Bone marrow (tissue), 2 donors: ENCODE measurements around the gene CYCS.
A peak's percentile ranks its signal among the peaks of the same experiment; 100 is the strongest.

Source experiments
- DNase-seq, 2 donors: peaks; one replicate each; lab custom pipeline; 2025; lab: John Stamatoyannopoulos, UW

Gene CYCS

DNA sequence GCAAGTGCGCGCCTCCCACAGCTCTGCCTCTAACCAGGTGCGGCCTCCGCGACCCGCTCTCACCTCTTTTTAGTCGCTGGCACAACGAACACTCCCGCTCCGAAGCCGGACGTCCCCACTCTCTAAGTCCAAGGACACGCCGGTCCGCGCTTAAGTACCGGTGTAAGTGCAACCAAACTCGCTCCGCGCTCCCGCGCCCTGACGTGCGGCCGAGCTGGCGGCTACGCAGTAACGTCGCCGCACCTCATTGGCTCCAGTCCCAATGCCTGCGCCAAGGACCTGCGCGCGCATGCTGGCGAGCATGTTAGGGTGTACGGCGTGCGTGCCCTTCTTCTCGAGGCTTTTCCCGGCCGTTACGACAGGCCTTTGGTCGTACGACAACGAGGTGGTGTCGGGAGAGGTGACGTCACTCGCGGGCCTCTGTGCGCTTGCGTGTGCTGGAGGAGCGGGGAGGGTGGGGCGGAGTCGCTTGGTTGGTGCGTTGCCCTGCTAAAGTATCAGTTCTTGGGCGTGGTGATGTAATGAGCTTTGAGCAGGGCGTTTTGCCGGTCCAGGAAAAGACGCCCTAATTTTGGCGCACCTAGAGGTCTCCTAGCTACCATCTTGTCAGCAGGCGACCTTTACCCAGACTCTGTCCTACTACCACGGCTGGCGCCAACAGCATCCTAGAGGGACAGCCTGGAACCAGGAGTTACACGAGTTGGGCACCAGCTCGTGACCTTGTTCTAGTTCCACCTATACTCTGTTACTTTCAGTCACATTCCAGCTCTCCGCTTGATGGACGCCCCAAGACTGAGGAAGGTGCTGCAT is at the start of gene CYCS:
Gene CYCS (minus strand): TSS at position 124 of the 810 bp plus-strand sequence. CDS start 1,141 bp downstream, outside the sequence.
- peak; percentile 94 to 98 for DNase-seq

DNA sequence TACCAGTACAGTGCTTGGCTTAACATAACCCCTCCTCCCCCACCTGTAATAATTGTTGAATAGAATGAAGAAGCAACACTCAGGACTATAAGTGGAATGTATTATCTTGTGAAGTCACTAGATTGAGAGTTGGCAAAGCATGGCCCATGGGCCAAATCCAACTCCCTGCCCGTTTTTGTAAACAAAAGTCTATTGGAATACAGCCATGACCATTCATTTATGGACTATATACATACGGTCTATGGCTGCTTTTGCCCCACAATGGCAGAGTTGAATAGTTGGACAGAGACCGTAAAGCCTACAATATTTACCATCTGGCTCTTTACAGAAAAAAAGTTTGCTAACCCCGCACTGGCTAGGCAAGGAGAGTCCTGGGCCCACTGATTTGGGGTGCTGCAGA is 48.1 kb upstream of the CYCS start:
- DNase-seq = no peak

DNA sequence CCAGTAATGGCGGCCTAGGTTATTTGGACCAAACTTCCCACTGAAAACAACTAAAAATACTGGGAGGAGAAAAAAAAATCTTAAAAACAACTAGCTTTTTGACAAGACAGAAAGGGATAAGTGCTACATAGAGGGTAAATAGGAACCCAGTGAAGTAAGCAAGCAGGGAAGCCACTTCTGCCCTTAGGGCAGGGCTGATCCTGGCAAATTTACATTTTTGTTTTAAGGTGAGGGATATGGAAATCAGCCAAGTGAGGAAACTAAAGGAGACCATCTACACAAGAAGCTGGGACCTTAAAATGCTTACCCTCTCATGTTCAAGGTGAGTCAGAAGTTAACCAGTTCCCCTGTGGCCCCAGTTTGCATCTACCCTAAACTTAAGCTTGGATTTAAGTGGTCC is 46.5 kb upstream of the CYCS start:
- DNase-seq = no peak

DNA sequence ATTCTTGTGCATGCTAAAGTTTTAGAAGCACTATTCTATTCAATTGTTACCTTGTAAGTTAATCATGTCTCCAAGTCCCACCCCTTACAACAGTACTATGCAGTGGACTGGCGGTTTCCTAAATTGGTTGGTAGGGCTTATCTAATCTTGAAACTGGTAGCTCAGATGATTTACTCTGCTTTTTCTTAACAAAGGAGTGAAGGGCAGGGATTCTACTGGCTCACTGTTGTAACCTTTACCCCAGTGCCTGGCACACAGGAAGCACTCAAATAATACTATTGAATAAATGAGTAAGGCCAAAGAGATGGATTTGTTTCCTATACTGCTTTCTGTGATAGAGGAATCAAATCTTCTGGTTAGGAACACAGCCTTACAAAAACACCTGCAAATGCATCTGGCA is 46.0 kb upstream of the CYCS start:
- no peak for DNase-seq

DNA sequence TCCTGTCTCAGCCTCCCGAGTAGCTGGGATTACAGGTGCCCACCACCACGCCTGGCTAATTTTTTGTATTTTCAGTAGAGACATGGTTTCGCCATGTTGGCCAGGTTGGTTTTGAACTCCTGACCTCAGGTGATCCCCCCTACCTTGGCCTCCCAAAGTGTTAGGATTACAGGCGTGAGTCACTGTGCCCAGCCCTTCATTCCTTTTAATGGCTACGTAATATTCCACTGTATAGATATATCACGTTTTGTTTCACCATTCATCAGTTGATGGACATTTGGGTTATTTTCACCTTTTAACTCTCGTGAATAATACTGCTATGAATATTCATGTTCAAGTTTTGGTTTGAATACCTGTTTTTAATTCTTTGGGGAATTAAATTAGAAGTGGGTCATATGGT is 44.6 kb upstream of the CYCS start:
- no peak for DNase-seq

DNA sequence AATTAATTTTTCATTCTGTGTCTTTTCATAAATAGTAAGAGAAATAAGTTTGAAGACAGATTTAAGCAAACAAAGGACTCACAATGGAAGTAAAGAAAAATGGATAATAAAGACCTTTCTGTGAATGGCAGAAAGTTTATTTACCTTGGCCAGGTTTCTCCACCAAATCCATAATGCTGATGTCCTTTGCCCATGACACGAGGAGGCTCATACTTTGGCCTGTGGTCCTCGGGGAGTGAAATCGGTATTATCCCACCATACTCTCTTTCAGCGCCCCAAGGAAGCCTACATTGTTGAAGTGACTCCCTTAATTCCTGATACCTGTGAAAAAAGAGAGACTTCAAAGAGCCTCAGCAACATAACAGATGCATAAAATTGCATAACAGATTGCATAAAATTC is 43.1 kb upstream of the CYCS start:
- no peak for DNase-seq

DNA sequence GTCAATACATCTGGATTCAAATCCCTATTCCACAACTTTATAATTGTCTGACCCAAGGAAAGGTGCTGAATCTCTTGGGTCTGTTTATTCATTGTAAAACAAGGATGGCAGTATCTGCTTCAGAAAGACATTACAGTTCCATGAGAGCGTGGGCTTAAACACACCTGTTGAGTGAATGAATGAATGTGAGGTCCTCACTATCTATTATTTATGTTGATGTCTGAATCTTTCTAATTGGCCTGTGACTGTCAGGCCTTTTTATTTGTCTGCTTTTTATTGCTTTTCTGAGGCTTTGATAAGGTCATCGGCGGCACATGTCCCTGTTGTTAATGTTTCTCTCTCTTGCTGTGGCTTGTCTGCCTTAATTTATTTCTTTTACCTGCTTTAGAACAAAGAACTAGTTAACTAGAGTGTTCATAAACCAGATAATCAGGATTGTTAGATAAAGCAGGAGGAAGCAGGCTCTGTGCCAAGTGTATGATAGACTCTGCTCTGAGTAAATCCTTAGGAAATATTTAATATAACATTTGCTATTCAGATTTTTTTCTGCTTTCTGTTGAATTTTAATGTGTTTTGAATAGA is 42.3 kb upstream of the CYCS start:
- DNase-seq = no peak

DNA sequence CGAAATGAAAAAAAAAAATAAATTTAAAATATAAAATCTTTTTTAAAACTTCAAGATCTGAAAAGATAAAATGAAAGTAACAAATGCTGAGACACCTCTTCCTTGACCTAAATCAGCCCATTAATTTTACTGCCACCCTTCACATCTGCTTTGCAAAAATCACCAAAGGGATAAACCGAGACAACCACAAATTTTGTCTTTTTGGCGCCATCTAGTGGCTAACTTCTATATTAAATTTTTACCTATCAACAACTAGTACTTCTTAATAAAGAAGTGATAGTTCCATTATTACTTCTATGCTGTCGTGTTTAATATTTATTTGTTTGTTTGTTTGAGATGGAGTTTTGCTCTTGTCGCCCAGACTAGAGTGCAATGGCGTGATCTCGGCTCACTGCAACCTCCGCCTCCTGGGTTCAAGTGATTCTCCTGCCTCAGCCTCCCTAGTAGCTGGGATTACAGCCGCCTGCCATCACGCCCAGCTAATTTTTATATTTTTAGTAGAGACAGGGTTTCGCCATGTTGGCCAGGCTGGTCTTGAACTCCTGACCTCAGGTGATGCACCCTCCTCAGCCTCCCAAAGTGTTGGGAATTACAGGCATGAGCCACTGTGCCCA is 35.0 kb upstream of the CYCS start:
- DNase-seq = peak in 1 of 2 donors; percentile 5

DNA sequence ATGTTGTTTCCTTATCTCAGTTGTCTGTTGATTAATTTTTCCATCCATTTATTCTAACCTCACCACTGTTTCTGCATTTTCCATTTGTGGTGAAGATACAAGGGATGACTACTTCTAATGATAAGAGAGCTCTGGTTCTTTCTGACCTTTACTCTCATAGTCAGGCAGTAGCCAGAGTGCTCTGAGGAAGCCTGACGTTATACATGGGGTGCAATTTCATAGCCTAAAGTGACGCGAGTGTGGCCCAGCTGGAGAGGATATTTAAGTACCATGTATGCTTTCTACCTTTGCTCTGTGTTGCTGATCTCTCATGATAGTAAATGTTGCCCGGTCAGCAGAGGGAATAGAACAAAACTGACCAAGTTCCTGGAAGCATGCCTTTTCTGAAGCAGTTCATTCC is 33.9 kb upstream of the CYCS start:
- DNase-seq = no peak

DNA sequence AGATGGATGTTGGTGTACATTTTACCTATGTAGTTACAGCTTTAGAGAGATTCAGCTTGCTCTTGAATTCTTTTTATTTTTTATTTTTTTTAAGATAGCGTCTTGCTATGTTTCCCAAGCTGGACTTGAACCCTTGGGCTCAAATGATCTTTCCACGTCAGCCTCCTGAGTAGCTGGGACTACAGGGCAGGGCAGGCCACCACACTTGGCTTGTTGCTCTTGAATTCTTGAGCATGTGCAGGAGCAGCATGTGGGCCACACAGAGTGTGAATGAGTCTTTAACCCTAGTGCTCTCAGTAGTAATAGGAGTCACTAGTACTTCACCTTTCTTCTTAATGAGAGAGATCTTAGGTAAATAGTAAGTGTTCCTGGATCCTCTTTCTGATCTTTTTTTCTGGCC is 26.7 kb upstream of the CYCS start:
- no peak for DNase-seq

DNA sequence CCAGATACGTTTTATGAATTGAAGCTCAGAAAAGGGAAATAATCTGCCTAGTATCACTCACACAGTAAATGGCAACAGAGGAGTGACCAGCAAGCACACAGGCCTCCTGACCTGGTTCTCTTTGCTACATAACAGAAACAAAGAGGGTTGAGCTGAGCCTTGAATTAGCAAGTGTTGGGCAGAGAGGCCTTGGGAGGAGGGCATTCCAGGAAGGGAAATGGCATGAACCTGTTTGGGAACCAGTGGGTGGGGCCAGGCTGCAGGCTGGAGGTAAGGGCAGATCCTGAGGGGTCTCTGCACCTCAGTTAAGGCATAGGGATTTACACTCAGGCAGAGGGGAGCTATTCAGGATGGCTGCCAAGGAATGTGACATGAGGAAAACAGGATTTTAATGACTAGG is 24.8 kb upstream of the CYCS start:
- no peak for DNase-seq

DNA sequence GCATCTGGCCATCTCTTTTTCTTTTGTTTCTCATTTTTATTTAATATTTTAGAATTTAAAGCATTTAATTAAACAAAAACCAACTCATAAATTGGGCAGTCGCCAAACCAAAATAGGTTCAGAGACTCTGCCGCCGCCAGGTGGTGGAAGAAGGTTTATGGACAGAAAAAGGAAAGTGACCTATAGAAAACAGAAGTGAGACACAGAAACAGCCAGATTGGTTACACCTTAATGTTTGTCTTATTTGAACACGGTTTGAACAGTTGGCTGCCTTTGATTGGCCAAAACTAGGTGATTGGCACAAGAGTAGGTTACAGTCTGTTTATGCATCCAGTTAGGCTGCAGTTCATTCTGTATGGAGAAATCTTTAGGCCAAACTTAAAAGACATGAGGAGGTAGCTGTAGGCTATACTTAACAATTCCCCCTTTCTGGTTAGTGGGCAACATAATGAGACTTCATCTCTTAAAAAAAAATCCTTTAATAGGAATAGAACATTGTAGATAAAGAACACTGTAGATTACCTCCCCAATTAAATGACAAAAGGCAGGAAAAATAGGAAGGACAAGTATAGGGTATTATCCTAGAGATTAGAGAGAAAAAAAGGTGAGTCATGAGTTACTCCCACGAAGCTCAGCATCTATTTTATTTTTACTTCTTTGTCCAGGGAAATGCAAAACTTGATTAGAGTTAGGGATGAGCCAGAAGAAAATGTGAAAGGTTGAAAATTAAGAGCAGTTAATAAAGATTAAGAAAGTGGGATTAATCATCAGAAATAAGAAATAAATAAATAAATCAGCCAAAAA is 23.9 kb upstream of the CYCS start:
- DNase-seq = no peak

DNA sequence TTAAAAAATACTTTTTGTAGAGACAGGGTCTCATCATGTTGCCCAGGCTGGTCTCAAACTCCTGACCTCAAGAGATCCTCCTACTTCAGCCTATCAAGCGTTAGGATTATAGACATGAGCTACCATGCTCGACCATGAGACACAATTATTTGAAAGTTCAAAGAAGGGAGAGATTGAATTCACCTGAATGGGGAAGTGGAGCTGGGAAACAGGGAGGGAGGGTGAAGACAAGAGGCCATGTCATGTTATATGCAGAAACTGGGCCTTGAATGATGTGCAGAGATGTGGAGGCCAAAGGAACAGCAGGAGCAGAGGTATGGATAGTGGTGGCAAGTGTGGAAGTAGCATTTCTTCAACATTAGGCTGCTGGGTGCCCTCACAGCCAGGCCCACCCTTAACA is 18.7 kb upstream of the CYCS start:
- no peak for DNase-seq

DNA sequence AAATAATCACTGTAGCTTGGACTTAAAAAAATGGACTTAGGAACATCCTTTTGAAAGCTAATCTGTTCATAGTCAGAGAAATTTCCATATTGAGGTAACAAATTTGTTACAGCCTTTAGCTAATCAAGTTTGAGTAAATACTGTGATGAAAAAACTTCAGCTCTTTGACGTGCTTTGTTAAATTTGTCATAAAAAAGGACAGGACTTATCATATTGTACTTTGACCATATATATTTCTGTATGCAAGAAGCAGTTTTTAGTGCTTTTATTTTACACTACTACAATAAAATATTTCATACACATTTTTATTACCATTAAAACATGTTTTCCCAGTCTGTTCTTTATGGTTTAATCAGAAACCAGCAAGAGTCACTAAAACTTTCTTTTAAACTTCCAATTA is 14.5 kb upstream of the CYCS start:
- no peak for DNase-seq

DNA sequence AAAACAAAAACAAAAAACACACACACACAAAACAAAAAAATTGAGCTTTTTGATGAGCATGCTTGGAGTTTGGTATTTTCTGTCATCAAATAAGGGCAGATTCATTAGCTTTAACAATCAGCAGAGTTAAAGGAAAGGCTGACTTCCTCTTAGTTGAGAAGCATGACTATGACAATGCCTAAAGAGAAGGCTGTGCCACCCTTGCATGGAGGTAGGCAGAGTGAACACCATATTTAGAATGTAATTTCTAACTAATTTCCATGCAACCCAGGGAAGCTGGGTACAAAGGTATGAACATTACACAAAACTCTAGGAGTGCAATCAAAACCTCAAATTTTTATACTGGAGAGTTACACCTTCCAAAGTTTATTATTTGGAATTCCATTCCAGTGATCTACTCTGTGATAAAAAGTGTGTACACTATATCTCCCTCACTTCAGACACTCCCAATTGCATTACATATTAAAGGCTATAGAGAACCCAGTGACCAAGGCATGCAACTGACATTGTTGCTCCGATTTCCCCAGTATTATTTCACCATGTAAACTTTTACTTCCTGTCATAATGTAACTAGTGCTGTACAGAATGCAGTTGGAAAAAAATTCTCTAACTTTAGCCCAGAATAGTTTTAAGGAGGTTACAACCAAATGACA is 9.4 kb upstream of the CYCS start:
- DNase-seq = peak in 1 of 2 donors; percentile 1

DNA sequence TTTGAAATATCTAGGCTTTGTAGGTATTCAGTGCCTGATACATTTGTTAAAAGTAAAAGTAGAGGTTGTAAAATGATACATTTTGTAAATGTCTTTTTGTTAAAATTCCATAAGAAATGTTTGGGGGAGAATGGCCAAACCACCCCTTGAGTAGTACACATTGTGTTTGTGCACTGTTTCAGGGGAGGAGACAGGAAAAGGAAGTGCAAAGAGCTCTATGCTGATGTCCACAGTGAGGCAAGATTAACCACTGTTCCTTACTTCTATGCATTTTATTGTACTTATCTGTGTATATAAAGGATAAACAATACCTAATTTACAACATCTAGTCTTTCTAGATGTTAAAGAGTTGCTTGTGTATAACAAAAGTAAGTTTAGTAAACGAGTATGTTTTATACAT is 7.4 kb upstream of the CYCS start:
- DNase-seq = no peak

DNA sequence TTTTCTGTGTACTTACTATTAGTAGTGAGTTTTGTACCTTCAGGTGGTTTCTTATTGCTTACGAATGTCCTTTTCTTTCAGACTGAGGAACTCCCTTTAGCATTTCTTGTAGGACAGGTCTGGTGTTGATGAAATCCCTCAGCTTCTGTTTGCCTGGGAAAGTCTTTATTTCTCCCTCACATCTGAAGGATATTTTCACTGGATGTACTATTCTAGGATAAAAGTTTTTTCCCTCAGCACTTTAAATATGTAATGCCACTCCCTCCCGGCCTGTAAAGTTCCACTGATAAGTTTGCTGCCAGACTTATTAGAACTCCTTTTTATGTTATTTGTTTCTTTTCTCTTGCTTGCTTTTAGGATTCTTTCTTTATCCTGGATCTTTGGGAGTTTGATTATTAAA is 1.7 kb upstream of the CYCS start:
- no peak for DNase-seq

DNA sequence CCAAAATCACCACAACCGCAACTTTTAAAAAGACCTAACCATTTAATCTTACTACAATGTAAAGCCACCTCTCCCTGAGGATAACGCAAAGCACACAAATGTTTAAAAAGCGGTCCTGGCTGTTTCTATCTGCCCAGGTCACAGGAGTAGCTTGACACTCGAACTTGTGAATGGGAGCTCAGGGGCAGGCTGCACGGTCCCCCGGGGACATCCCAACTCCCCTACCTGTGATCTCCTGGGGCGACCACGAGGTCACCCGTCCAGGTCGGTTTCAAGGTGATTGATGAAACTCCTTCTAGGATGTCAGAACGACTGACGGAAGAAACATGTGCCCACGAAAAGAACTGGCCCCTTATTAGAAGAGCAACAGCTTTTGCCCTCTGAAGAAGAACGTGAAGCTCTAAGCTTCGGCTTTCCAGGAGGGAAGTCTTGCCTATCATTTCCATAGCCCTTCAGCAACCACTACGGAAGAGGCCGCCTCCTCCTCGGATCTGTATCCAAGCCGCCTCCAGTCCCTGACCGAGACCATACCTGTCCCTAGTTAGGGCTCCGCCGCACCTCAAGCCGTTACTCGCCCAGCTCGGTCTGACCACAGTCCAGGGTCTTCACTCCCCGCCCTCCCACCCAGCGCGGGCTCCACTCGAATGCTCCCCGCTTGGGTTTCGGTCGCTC is 459 bp downstream of the CYCS start:
- DNase-seq = no peak

DNA sequence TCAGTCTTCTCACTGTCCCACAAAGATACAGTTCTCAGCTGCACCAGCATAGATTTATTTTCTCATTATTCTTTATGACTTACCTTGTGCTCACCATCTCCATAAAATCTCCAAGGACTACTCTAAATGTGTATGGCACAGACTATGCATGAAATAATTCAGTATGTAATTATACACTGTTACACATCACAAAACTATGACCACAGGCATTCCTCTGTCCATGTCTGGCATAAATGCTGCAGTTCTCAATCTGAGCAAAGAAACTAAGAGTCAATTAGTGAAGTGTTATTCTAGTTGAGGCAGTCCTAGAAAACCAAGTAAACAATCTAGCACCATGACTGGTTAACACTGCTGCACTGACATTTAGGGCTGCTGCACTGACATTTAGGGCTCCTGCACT is 2.7 kb downstream of the CYCS start:
- DNase-seq = no peak

DNA sequence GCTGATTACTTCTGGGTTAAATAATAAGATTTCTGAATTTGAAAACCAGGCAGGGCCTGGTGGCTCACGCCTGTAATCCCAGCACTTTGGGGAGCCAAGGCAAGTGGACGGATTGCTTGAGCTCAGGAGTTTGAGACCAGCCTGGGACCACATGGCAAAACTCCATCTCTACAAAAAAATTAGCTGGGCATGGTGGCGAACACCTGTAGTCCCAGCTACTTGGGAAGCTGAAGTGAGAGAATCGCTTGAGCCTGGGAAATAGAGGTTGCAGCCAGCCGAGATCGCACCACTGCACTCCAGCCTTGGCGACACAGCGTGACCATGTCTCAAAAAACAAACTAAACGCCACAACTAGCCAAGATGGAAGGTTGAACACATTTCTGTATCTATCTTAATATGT is 3.5 kb downstream of the CYCS start:
- DNase-seq = no peak

DNA sequence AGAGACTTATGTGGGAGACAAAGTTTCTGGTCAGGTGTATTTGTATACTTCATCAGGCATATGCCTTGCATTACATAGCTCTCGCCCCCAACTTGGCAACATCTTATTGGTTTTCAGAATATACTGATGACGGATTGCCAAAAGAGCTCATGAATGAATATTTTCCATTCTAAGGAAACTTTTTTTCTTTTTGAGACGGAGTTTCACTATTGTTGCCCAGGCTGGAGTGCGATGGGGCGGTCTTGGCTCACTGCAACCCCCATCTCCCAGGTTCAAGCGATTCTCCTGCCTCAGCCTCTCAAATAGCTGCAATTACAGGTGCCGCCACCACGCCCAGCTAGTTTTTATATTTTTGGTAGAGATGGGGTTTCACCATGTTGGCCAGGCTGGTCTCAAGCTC is 6.0 kb downstream of the CYCS start:
- DNase-seq = no peak
